K562 (cell line): Measurements from ENCODE around the gene EPHB6. TPM values are rescaled to one million over a fixed set of nuclear protein-coding genes. Genes with fewer than 3 reads are reported as not detected.

Experiments used
- ATAC-seq: fragments of 200-7000 bp; cut with Tn5 transposase; 3 replicates; pipeline ENCODE4 v1.9.1; 2020; ENCODE audit warnings: moderate library complexity
- BruUV-seq: library from RNA; stranded (reverse); fragments of 400-500 nt; replicated peaks from 2 replicates; lab custom pipeline; 2021; lab: Mats Ljungman, UMichigan
- CTCF ChIA-PET: fragments of 300-600 bp; formaldehyde crosslinking; extraction: SDS; loops from one replicate; lab custom pipeline; 2021; ENCODE audit warnings: low intra/inter-chr PET ratio; lab: Yijun Ruan, JAX
- POLR2A ChIA-PET: fragments of 300-600, 350-650 bp; sonication (Branson Sonifier 250); formaldehyde crosslinking; extraction: SDS; loops from one replicate; lab custom pipeline; 2021; ENCODE audit warnings: antibody characterized with exemption, inconsistent platforms; lab: Yijun Ruan, JAX
- DNase-seq, 4 experiments: peaks; one replicate each; pipeline versions ENCODE4 v3.0.0 to v3.0.0-alpha.2; 2011 to 2018; ENCODE audit warnings: low spot score in 3 of 4, mixed read lengths in 3 of 4; ENCODE audit errors: extremely low read depth in 1 of 4
- FAIRE-seq: peaks from 2 replicates; lab custom pipeline; 2011; peaks lifted over from hg19 to GRCh38; lab: Jason Lieb, UNC
- H2AFZ ChIP-seq: 2 replicates; pipeline ENCODE4 v1.6.0; 2011; ENCODE audit warnings: low read depth, low read length, control low read depth, inconsistent platforms
- H3K27ac ChIP-seq: fragments of 200-600 bp; 3 replicates; pipeline ENCODE4 v1.8.0; 2011; ENCODE audit warnings: low read depth, mild to moderate bottlenecking, control low read depth, inconsistent platforms, low read length, moderate library complexity, mixed read lengths; ENCODE audit errors: extremely low read depth
- H3K27me3 ChIP-seq, 2 experiments: fragments of 300-600 bp in 1 of 2; 2 replicates in 1 of 2; 3 replicates in 1 of 2; pipeline versions ENCODE4 v1.6.0 to v1.8.0; 2011; ENCODE audit warnings: inconsistent platforms in 2 of 2, low read length in 2 of 2, mild to moderate bottlenecking in 1 of 2, mixed read lengths in 1 of 2, moderate library complexity in 1 of 2; ENCODE audit not compliant: control insufficient read depth in 2 of 2, insufficient read depth in 2 of 2
- H3K36me3 ChIP-seq: fragments of 300-600 bp; 3 replicates; pipeline ENCODE4 v1.8.0; 2011; ENCODE audit warnings: mild to moderate bottlenecking, low read length, inconsistent platforms; ENCODE audit not compliant: control insufficient read depth, insufficient read depth
- H3K4me1 ChIP-seq, 2 experiments: fragments of 200-600 bp in 1 of 2; replicated peaks in 1 of 2; 2 replicates in 1 of 2; 3 replicates in 1 of 2; pipeline versions ENCODE4 v1.5.1 to v1.8.0; 2011; ENCODE audit warnings: inconsistent platforms in 2 of 2, low read length in 2 of 2, mild to moderate bottlenecking in 1 of 2, mixed read lengths in 1 of 2, moderate library complexity in 1 of 2; ENCODE audit not compliant: control insufficient read depth in 2 of 2, insufficient read depth in 2 of 2
- H3K4me2 ChIP-seq: 2 replicates; pipeline ENCODE4 v1.6.1; 2011; ENCODE audit warnings: low read length, control low read depth, inconsistent platforms, mixed read lengths; ENCODE audit not compliant: insufficient read depth
- H3K4me3 ChIP-seq: fragments of 200-600 bp; sonication (generic), shearing (Covaris generic); 2 replicates; pipeline ENCODE4 v1.5.1; 2016; ENCODE audit warnings: control low read depth, inconsistent platforms
- H3K79me2 ChIP-seq: fragments of 200-600 bp; 3 replicates; pipeline ENCODE4 v1.8.0; 2011; ENCODE audit warnings: low read length, inconsistent platforms; ENCODE audit not compliant: control insufficient read depth, insufficient read depth
- H3K9ac ChIP-seq, 2 experiments: 2 replicates each; pipeline versions ENCODE4 v1.6.0 to v1.6.1; 2011; ENCODE audit warnings: low read depth in 2 of 2, low read length in 2 of 2, control low read depth in 1 of 2, inconsistent platforms in 1 of 2, mild to moderate bottlenecking in 1 of 2, mixed read lengths in 1 of 2; ENCODE audit not compliant: insufficient read depth in 1 of 2
- H3K9me1 ChIP-seq: one replicate; pipeline ENCODE4 v1.6.0; 2011; ENCODE audit warnings: inconsistent platforms, mild to moderate bottlenecking, low read length, moderate library complexity; ENCODE audit not compliant: control insufficient read depth, insufficient read depth
- H3K9me3 ChIP-seq: replicated peaks from 2 replicates; pipeline ENCODE4 v1.5.1; 2011; ENCODE audit warnings: low read depth, low read length, inconsistent platforms; ENCODE audit not compliant: control insufficient read depth, insufficient read depth
- H4K20me1 ChIP-seq: replicated peaks from 2 replicates; pipeline ENCODE4 v1.6.1; 2011; ENCODE audit warnings: low read length, inconsistent platforms, mixed read lengths; ENCODE audit not compliant: control insufficient read depth, insufficient read depth
- CEBPB ChIP-seq: fragments of 450-650 bp; IDR thresholded peaks from 2 replicates; pipeline ENCODE4 v1.6.1; 2016; ENCODE audit warnings: missing genetic modification characterization, missing compliant biosample characterization
- GTF2A2 ChIP-seq: IDR thresholded peaks from 2 replicates; pipeline ENCODE4 v1.6.1; 2016; ENCODE audit warnings: mild to moderate bottlenecking, missing genetic modification characterization, missing compliant biosample characterization
- HDAC6 ChIP-seq: IDR thresholded peaks from 2 replicates; pipeline ENCODE4 v1.6.1; 2012; ENCODE audit warnings: low read depth, mild to moderate bottlenecking, control low read depth, inconsistent platforms, low read length, moderate library complexity
- KLF10 ChIP-seq: fragments of 250-450 bp; sonication (Bioruptor Pico); IDR thresholded peaks from 2 replicates; pipeline ENCODE4 v1.6.1; 2021; ENCODE audit warnings: matching md5 sums
- SPI1 ChIP-seq: IDR thresholded peaks from 2 replicates; pipeline ENCODE4 v1.6.1; 2011; ENCODE audit warnings: low read depth, low read length, control low read depth, borderline replicate concordance
- TAF9B ChIP-seq: fragments of 450-650 bp; IDR thresholded peaks from 2 replicates; pipeline ENCODE4 v1.6.1; 2018; ENCODE audit warnings: mild to moderate bottlenecking; ENCODE audit not compliant: partially characterized antibody
- in situ Hi-C: fragments of 300-500 bp; cut with MboI; formaldehyde crosslinking; loops from 4 replicates; pipeline ENCODE4 v1.15.0; 2018; ENCODE audit warnings: inconsistent platforms, mixed read lengths
- intact Hi-C: fragments of 100-400 bp; cut with micrococcal nuclease; formaldehyde crosslinking; loops from 2 replicates; pipeline ENCODE4 v1.14.2; 2022
- polyA plus RNA-seq, 8 experiments: library from polyadenylated mRNA; depleted of rRNA in 4 of 8; stranded (reverse) in 5 of 8; unstranded in 3 of 8; fragments of >200 nt; fragmentation: Nextera tagmentation in 2 of 8; fragmentation: Illumina TruSeq in 1 of 8; extraction: Ambion mirVana in 2 of 8; extraction: Trizol in 1 of 8; gene quantifications; 2 replicates each; pipeline versions ENCODE4 v1.2.1 to v1.2.3, GENCODE V29; 2011 to 2014; ENCODE audit warnings: inconsistent platforms in 1 of 8, missing spikeins in 1 of 8
- total RNA-seq, 7 experiments: library from RNA; depleted of rRNA in 6 of 7; stranded (reverse); fragments of >200 nt in 6 of 7; fragmentation: Illumina TruSeq in 2 of 7; extraction: Trizol in 2 of 7; gene quantifications; 2 replicates each; pipeline versions ENCODE4 v1.2.1 to v1.2.3, GENCODE V29; 2011 to 2021; ENCODE audit warnings: low replicate concordance in 1 of 7
- TF ChIP-seq, protein P1 (sequence below): sonication (generic); formaldehyde crosslinking; IDR thresholded peaks from 2 replicates; pipeline ENCODE4 v1.8.0; 2023; ENCODE audit warnings: mild to moderate bottlenecking, missing genetic modification reagents

EPHB6 gene
- total and polyA plus RNA-seq, 9 of the 15 experiments (the other 6 are each of a cell fraction or from before 2014, with no cell fraction given), result 1.4 to 123 (median 7.6) TPM

DNA sequence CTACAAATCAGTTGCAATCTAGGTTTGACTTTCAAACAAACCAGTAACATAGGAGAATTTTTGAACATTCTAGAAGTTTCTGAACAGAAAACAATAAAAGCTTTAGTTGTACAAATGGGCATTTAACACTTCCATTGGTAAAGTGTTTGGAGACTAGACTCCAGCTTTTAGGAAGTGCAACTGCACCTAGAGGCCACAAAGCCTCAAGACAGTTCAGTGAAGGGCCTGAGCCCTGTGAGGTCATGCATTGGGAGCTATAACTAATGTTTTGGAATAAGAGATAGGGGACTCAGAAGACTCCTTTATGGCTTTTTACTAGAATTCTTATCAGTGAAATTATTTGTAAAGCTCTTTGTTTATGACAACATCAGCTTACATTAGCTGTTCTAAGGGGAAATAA lies 3.0 kb upstream of the EPHB6 start:
- BruUV-seq, result no TSS peak
- no peak for DNase-seq
- TF ChIP-seq CEBPB (tag) (no peak), KLF10 (no peak), HDAC6 (no peak), SPI1 (0 out of 2 replicates have a peak, but pooled peaks have one; percentile 22), TAF9B (no peak), GTF2A2 (tag) (no peak)
- TF ChIP-seq, protein P1, sequence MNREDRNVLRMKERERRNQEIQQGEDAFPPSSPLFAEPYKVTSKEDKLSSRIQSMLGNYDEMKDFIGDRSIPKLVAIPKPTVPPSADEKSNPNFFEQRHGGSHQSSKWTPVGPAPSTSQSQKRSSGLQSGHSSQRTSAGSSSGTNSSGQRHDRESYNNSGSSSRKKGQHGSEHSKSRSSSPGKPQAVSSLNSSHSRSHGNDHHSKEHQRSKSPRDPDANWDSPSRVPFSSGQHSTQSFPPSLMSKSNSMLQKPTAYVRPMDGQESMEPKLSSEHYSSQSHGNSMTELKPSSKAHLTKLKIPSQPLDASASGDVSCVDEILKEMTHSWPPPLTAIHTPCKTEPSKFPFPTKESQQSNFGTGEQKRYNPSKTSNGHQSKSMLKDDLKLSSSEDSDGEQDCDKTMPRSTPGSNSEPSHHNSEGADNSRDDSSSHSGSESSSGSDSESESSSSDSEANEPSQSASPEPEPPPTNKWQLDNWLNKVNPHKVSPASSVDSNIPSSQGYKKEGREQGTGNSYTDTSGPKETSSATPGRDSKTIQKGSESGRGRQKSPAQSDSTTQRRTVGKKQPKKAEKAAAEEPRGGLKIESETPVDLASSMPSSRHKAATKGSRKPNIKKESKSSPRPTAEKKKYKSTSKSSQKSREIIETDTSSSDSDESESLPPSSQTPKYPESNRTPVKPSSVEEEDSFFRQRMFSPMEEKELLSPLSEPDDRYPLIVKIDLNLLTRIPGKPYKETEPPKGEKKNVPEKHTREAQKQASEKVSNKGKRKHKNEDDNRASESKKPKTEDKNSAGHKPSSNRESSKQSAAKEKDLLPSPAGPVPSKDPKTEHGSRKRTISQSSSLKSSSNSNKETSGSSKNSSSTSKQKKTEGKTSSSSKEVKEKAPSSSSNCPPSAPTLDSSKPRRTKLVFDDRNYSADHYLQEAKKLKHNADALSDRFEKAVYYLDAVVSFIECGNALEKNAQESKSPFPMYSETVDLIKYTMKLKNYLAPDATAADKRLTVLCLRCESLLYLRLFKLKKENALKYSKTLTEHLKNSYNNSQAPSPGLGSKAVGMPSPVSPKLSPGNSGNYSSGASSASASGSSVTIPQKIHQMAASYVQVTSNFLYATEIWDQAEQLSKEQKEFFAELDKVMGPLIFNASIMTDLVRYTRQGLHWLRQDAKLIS (CRISPR knock-in tag), result no peak
- TF ChIP-seq, all 486 proteins: peak for 1
- ChIA-PET CTCF (interaction anchor here (2.1 to 4.6 kb wide), 2 partner anchors 150 to 363 kb away, joined by 18 to 52 read pairs; no protein-coding TSS in a partner anchor), POLR2A (interaction anchor here (0.5 to 0.9 kb wide), 2 partner anchors 17 to 139 kb away, joined by 3 read pairs; no protein-coding TSS in a partner anchor)
- Histone ChIP-seq H3K9me1 (no peaks in the 10 kb centered on the region), H3K27ac (no peak overlapping the region), H3K36me3 (no peaks in the 10 kb centered on the region), H3K4me3 (no peak overlapping the region), H3K9me3 (no peaks in the 10 kb centered on the region), H3K4me2 (no peak overlapping the region), H3K4me1 (peaks cover 5 to 16% of the 10 kb centered on the region in 2 experiments; a peak in 3 of 5 replicates), H3K9ac (no peak overlapping the region), H3K79me2 (no peaks in the 10 kb centered on the region), H3K27me3 (peaks cover 4 to 18% of the 10 kb centered on the region in 2 experiments; a peak in 3 of 5 replicates), H4K20me1 (no peaks in the 10 kb centered on the region; the same call in 1 of the 2 replicates), H2AFZ (no peak overlapping the region)
- no peak for ATAC-seq
- peak; percentile 35 for FAIRE-seq
- intact Hi-C loops (no loop called here), in situ Hi-C loops (no loop called here)
